Dendritic cell treated with granulocyte-macrophage colony-stimulating factor and Interleukin-4, amounts not matched to agents 40 ng/mL and 50 ng/mL, for 4 days (primary cell): ENCODE data around the gene WDR54.
A peak's percentile ranks its signal among the peaks of the same experiment; 100 is the strongest.
"Not testable (repeated sequence)": the region's sequence is repeated elsewhere in the genome, so short reads cannot be mapped to it uniquely, and the experiment has no call there.

Source experiments
- H3K27ac Mint-ChIP-seq: one replicate; pipeline ENCODE4 v1.8.0; 2022; ENCODE audit warnings: mild to moderate bottlenecking, mixed read lengths
- H3K27me3 Mint-ChIP-seq: one replicate; pipeline ENCODE4 v1.8.0; 2022; ENCODE audit warnings: mild to moderate bottlenecking, mixed read lengths
- H3K36me3 Mint-ChIP-seq: one replicate; pipeline ENCODE4 v1.8.0; 2022; ENCODE audit warnings: low read depth, mixed read lengths
- H3K4me1 Mint-ChIP-seq: one replicate; pipeline ENCODE4 v1.8.0; 2022; ENCODE audit warnings: low read depth, mixed read lengths
- H3K4me3 Mint-ChIP-seq: one replicate; pipeline ENCODE4 v1.8.0; 2022; ENCODE audit warnings: mild to moderate bottlenecking, moderate library complexity, mixed read lengths
- H3K9me3 Mint-ChIP-seq: one replicate; pipeline ENCODE4 v1.8.0; 2022; ENCODE audit warnings: mixed read lengths
- intact Hi-C: fragments of 100-400 bp; cut with micrococcal nuclease; formaldehyde crosslinking; loops from one replicate; pipeline ENCODE4 v1.15.0; 2022

WDR54 gene

DNA sequence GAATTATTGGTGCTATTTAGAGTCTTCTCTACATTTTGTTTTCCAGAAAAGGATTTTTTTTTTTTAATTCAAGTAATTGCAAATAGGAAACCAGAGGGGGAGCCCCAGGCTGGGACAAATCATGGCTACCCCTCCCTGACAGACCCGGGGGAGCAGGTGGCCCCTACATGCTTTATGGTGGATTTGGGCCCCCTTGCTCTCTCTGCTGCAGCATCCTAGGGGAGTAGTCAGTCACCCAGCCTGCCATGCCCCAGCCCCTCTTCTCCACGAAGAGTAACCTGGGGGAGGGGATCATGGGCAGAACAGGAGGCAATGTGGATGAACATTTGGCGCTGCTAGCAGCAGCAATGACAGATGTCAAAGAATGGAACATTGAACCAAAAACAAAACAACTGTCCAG lies 4.8 kb upstream of the WDR54 start:
- no peak overlapping the region for H3K4me3 Mint-ChIP-seq
- peaks cover 7% of the 10 kb centered on the region for H3K36me3 Mint-ChIP-seq
- peaks cover 22% of the 10 kb centered on the region for H3K27me3 Mint-ChIP-seq
- intact Hi-C loops = no loop called here
- no peaks in the 10 kb centered on the region for H3K9me3 Mint-ChIP-seq
- H3K4me1 Mint-ChIP-seq = peaks cover 66% of the 10 kb centered on the region
- H3K27ac Mint-ChIP-seq = no peak overlapping the region

DNA sequence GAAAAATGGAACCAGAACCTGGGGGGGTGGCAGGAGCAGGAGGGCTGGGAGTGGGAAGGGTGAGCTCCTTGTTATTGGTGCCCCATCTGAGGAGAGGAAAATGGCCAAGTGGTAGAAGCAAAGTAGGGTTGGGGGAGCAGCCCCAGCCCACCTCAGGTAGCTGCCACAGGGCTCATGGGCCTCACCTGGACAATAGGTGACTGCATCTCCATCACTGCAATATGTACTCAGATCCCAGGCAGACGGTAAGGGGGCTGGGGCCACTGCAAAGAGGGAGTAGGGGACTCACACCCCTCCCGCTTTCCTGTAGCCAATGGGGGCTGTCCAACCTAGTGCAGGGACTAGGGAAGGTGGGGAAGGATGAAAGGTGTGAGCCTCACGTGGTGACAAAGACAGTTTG lies 4.3 kb upstream of the WDR54 start:
- intact Hi-C loops = no loop called here
- Mint-ChIP-seq H3K36me3 (peaks cover 11% of the 10 kb centered on the region), H3K27ac (peak overlapping the region; percentile 48), H3K4me1 (peaks cover 70% of the 10 kb centered on the region), H3K9me3 (no peaks in the 10 kb centered on the region), H3K27me3 (peaks cover 24% of the 10 kb centered on the region), H3K4me3 (no peak overlapping the region)

DNA sequence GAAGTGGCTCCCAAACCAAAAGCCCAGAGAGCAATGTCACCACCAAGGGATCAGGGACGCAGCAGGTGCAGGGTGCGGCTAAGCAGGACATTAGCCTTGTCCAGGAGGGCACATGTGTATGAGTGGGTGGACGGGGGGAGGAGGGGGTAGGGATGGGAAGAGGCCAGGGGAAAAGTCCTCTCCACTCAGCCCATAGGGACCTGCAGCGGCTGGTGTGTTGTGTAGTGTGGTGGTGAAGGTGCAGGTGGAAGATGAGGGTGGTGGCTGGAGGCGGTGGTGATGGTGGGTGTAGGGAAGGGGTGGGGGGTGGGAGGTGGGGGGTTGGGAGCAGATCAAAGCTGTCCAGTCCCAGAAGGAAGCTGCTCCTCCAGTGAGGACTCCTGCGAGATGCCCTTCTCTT lies 3.8 kb upstream of the WDR54 start:
- Mint-ChIP-seq H3K4me1 (peaks cover 71% of the 10 kb centered on the region), H3K36me3 (peaks cover 11% of the 10 kb centered on the region), H3K27me3 (peaks cover 28% of the 10 kb centered on the region), H3K9me3 (no peaks in the 10 kb centered on the region), H3K27ac (peak overlapping the region; percentile 48), H3K4me3 (no peak overlapping the region)
- intact Hi-C loops = no loop called here

DNA sequence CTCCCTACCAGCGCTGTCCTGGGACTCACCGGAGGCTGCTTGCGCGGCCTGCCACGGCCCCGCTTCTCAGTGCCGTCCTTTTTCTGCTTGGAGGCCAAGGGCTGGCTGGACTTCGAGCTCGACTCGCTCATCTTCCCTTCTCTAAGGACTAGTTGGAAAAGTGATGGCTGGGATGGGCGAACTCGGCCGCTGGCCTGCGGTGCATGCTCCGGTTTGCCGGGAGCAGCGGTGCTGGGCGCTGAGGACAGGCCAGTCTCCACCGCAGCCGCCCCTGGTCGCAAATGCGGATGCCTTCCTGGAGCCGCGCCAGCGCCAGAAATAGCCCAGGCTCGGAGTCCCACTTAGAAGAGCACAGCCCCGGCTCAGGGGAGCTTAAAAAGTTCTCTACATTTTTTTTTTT lies 3.2 kb upstream of the WDR54 start:
- intact Hi-C loops = no loop called here
- Mint-ChIP-seq H3K27me3 (peaks cover 29% of the 10 kb centered on the region), H3K4me3 (no peak overlapping the region), H3K27ac (peak overlapping the region; percentile 48), H3K36me3 (peaks cover 11% of the 10 kb centered on the region), H3K9me3 (no peaks in the 10 kb centered on the region), H3K4me1 (peaks cover 68% of the 10 kb centered on the region)

DNA sequence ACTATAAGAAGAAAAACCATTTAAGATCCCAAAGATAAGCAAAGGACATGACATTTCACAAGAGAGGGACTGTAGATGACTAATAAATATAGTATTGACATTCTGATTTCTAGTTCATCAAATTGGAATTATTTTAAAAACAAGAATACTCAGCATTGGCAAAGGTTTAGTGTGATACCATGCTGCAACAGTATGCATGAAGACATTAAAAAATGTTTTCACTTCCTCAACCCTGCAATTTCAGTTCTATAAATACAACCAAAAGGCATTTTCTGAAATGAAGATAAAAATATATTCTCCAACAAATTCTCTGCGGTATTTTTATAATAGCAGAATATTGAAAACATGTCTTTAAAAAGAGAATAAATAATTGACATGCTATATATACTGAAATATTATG lies 2.2 kb upstream of the WDR54 start:
- peaks cover 27% of the 10 kb centered on the region for H3K27me3 Mint-ChIP-seq
- peaks cover 60% of the 10 kb centered on the region for H3K4me1 Mint-ChIP-seq
- no peaks in the 10 kb centered on the region for H3K9me3 Mint-ChIP-seq
- peak overlapping the region; percentile 48 for H3K27ac Mint-ChIP-seq
- intact Hi-C loops = no loop called here
- no peak overlapping the region for H3K4me3 Mint-ChIP-seq
- peaks cover 11% of the 10 kb centered on the region for H3K36me3 Mint-ChIP-seq

DNA sequence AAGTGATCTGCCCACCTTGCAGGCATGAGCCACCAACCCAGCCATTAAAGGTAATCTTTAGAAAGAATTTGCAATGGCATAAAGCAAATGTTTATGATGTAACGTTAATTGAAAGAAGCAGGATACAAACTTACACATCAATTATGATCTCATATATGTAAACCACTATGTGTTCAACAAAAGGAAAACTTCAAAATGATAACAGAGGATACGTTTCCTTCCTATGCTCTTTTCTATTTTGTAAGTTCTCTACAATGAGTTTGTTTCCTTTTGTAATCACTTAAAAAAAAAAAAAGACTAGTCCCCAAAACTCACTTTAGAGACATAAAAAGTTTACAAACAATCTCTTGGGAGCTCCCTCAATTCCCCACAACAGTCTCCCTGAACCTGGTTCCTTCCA lies 1.5 kb upstream of the WDR54 start:
- intact Hi-C loops = no loop called here
- H3K27ac Mint-ChIP-seq = peak overlapping the region; percentile 65
- H3K9me3 Mint-ChIP-seq = no peaks in the 10 kb centered on the region
- H3K4me1 Mint-ChIP-seq = peaks cover 54% of the 10 kb centered on the region
- H3K27me3 Mint-ChIP-seq = peaks cover 22% of the 10 kb centered on the region
- peaks cover 14% of the 10 kb centered on the region for H3K36me3 Mint-ChIP-seq
- H3K4me3 Mint-ChIP-seq = peak overlapping the region; percentile 4

DNA sequence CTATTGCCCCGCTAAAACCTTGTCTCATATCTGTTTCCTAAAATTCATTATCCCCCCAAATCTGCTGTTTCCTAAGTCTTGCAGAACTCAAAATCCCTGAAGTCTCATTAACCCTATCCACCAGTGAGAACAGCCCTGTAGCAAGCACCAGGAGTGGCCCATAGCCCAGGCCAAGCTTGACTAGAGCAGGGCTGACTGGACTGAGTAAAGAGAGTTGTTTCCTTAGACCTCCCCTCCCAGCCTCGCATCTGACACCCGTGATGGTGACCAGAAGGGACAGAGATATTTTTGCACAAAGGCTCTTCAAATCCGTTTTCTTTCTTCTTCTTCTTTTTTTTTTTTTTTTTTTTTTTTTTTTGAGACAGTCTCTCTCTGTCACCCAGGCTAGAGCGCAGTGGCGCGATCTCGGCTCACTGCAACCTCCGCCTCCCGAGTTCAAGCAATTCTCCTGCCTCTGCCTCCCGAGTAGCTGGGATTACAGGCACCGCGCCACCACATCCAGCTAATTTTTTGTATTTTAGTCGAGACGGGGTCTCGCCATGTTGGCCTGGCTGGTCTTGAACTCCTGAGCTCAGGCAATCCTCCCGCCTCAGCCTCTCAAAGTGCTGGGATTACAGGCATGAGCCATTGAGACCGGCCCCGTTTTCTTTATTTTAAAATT lies 957 bp upstream of the WDR54 start:
- H3K36me3 Mint-ChIP-seq = peaks cover 20% of the 10 kb centered on the region
- intact Hi-C loops = loop anchor here (1.0 kb wide), 2 partner anchors 34 to 63 kb away; partner anchors contain the start of gene TTC31
- H3K4me3 Mint-ChIP-seq = peak overlapping the region; percentile 99
- peaks cover 17% of the 10 kb centered on the region for H3K27me3 Mint-ChIP-seq
- H3K9me3 Mint-ChIP-seq = not testable (repeated sequence)
- H3K27ac Mint-ChIP-seq = peak overlapping the region; percentile 71
- H3K4me1 Mint-ChIP-seq = peaks cover 49% of the 10 kb centered on the region

DNA sequence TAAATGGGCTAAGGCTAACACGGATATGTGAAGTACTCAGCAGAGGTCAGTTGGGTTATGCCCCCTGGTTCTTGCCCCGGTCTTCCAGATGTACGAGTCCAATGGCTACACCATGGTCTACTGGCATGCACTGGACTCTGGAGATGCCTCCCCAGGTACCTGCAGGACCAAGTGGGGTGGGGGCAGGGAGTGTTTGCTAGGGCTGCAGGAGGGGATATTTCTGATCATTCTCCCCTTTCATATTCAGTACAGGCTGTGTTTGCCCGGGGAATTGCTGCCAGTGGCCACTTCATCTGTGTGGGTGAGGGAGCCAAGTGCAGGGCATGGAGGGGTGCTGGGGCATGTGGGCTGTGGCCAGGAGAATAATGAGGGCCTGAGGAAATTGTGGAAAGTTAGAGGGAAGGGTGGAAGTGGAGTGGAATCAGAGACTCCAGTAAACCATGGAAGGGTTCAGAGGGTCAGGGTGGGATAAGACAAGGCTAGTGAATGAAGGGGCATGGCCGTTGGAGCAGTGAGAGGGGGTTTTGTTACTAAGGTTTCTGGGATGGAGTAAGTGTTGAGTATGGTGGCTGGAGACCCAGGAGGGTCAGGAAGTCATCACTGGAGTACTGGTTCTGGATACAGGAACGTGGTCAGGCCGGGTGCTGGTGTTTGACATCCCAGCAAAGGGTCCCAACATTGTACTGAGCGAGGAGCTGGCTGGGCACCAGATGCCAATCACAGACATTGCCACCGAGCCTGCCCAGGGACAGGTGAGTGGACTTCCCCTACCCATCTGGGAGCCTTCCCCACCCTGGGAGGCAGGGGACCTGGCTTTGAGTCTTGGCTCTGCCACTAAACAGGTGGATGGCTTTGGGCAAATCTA lies 1.9 kb downstream of the WDR54 start:
- Mint-ChIP-seq H3K27ac (no peak overlapping the region), H3K9me3 (no peaks in the 10 kb centered on the region), H3K4me1 (peaks cover 34% of the 10 kb centered on the region), H3K27me3 (peaks cover 7% of the 10 kb centered on the region), H3K36me3 (peaks cover 39% of the 10 kb centered on the region), H3K4me3 (no peak overlapping the region)
- intact Hi-C loops = no loop called here

DNA sequence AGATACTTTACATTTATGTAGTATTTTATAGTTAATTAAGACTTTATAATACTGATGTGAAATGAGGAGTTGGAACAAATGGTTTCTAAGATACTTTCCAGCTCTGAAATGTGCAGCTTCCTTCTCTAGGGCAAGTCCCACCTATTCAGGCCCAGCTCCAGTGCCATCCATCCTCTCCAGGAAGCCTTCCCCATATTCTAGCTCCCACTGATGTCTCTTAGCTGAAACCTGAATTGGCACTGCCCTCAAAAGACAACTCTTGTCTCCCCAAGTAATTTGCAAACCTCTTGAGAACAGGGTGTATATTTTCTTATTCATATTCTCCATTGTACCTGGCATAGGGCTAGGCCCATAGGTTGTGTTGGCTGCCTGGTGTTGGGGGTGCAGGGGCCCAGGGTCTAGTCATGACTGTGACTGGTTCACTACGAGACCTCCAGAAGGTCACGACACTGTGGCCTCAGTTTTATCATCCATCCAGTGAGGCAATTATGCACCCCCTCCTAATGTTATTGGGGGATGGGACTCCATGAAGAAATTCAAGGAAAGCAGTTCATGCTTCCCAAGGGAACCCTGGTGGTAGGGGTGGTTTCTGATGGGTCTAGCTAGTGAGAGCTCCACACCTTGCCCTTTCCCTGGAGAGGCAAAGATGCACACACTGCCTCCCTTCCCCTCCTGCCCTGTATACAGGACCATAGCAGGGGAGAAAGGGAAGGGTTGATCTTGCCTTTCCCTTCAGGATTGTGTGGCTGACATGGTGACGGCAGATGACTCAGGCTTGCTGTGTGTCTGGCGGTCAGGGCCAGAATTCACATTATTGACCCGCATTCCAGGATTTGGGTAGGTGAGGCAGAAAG lies 2.8 kb downstream of the WDR54 start:
- Mint-ChIP-seq H3K27me3 (peaks cover 7% of the 10 kb centered on the region), H3K9me3 (no peaks in the 10 kb centered on the region), H3K27ac (no peak overlapping the region), H3K4me3 (no peak overlapping the region), H3K4me1 (peaks cover 30% of the 10 kb centered on the region), H3K36me3 (peaks cover 43% of the 10 kb centered on the region)
- intact Hi-C loops = no loop called here

DNA sequence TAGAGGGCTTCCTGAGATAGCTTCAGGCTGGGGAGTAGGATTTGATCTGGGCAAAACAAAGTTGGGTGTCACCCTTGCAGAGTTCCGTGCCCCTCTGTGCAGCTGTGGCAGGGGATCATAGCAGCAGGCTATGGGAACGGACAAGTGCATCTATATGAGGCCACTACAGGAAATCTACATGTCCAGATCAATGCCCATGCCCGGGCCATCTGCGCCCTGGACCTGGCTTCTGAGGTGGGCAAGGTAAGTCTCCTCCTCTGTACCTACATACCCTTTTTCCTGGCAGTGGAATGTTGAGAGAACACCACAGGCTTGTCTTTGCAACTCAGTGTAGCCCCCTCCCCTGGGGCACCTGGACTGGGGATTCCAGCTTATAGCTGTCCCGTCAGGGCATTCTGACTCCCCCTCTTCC lies 3.5 kb downstream of the WDR54 start:
- Mint-ChIP-seq H3K27ac (no peak overlapping the region), H3K4me3 (no peak overlapping the region), H3K36me3 (peaks cover 49% of the 10 kb centered on the region), H3K9me3 (no peaks in the 10 kb centered on the region), H3K4me1 (peaks cover 26% of the 10 kb centered on the region), H3K27me3 (peaks cover 7% of the 10 kb centered on the region)
- intact Hi-C loops = no loop called here

DNA sequence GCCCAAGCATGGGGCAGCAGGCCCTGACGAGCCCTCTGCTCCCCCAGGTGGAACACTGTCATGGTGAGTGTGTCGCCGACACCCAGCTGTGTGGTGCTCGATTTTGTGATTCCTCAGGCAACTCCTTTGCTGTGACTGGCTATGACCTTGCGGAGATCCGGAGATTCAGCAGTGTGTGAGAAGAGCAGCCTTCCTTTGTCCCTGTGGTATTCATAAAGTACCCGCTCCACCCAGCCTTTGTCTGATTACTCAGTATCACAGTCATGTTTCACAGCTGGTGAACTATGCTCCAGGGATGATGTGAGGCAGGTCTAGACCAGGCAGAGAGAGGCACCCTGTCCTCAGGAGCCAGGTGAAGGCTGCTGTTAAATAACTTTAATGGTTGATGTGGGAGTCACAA lies 4.0 kb downstream of the WDR54 start:
- Mint-ChIP-seq H3K9me3 (no peaks in the 10 kb centered on the region), H3K27ac (no peak overlapping the region), H3K36me3 (peaks cover 53% of the 10 kb centered on the region), H3K4me3 (no peak overlapping the region), H3K27me3 (peaks cover 7% of the 10 kb centered on the region), H3K4me1 (peaks cover 21% of the 10 kb centered on the region)
- intact Hi-C loops = no loop called here

DNA sequence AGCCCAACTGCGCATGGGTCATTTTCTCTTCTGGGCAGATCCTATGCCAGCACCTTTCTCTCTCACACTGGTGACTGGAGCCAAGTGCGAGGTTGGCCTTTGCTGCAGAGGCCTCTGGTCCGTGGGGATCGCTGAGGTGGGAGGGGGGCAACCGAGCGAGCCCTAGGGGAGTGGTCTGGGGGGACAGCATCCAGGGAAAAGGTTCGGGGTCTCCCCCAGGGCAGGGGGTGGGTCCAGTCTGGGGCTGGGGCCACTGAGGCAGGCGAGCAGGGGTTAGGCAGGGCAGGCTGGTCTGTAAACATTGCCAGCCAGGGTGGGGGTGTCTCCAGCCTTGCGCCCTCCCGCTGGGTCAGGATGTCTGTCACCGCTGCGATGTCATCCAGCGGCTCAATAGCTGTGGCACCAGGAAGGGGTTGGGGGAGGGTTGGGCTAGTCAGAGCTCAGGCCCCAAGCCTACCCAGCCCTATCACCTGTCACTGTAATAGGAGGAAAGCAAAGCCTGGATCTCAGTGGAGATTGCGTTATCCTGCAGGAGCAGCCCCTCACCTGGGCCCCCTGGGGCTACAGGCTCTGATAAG lies 4.7 kb downstream of the WDR54 start:
- intact Hi-C loops = no loop called here
- peaks cover 7% of the 10 kb centered on the region for H3K27me3 Mint-ChIP-seq
- H3K4me3 Mint-ChIP-seq = no peak overlapping the region
- H3K4me1 Mint-ChIP-seq = peaks cover 15% of the 10 kb centered on the region
- no peak overlapping the region for H3K27ac Mint-ChIP-seq
- no peaks in the 10 kb centered on the region for H3K9me3 Mint-ChIP-seq
- peaks cover 51% of the 10 kb centered on the region for H3K36me3 Mint-ChIP-seq

DNA sequence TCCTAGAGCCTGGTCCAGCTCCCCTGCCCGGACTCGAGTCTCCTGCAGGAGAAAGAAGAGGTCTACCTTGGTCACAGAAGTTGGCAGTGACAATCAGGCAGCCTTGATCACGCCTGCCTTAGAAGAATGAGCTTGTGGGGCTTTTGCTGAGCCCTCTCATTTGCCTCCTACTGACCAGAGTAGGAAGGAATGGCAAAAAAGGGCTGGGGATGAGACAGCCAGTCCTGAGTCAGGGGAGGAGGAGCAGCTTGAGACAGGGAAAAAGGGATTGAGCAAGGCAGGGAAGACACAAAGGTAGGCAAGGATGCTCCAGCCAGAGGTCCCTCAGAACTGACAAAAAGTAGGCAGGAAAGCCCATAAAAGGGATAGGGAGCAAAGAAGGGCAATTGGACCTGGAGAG lies 6.0 kb downstream of the WDR54 start:
- intact Hi-C loops = no loop called here
- Mint-ChIP-seq H3K27me3 (peaks cover 4% of the 10 kb centered on the region), H3K27ac (peak overlapping the region; percentile 1), H3K4me1 (peaks cover 4% of the 10 kb centered on the region), H3K9me3 (no peaks in the 10 kb centered on the region), H3K36me3 (peaks cover 42% of the 10 kb centered on the region), H3K4me3 (no peak overlapping the region)
